ENCODE measurements around the gene CLIC5. TPM values are rescaled to one million over a fixed set of nuclear protein-coding genes. Genes with fewer than 3 reads are reported as not detected.
"Not testable (repeated sequence)": the region's sequence is repeated elsewhere in the genome, so short reads cannot be mapped to it uniquely, and the experiment has no call there.

CLIC5 gene
- total RNA-seq, 1 donor from 2014 or later: 0.07 TPM

- DNase-seq (ENCODE audit: low read depth, low spot score): no peak
Observed at GRCh38 chr6:45928721-45929305, 86.8 kb downstream of the CLIC5 start.

DNA sequence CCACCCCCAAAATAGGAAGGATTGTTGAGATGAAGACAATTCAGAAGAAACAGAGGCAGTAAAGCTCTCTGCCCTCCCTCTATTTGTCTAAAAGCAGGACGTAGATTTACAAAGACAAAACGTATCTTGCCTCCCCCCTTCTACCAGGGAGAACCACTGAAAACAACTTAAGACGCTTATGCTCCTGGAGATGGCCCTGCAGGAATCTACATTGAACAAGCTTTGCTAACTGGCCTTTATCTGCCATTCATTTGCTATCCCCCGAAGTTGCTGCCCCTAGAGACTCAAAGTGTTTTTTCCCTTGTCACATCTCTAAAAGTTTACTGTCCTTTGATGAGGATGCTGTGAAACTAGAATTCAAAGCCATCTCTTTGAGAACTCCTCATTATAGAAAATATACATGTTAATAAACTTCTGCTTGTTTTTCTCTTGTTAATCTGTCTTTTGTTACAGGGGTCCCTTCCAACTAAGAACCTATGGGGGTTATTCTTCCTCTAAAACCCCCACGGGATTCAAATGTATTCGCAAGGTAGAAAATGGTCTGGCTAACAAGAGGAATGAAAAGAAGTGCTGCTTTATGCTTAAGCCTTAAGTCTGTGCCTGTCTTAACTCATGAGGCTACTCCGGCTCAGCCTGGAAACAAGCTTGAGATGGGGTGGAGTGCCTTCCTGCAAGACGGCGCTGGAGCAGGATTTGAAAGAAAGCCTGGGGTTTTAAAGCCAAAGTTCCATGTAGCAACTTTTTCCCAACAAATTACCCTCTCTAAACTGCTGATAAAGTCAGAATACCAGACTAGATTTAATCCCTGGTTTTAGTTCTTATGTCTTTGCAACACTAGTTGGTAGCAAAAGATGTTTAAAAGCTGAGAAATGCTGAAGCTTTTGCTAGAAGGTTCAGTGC is 88.0 kb downstream of the CLIC5 start:
- no peak for DNase-seq (ENCODE audit: low read depth, low spot score)

DNA sequence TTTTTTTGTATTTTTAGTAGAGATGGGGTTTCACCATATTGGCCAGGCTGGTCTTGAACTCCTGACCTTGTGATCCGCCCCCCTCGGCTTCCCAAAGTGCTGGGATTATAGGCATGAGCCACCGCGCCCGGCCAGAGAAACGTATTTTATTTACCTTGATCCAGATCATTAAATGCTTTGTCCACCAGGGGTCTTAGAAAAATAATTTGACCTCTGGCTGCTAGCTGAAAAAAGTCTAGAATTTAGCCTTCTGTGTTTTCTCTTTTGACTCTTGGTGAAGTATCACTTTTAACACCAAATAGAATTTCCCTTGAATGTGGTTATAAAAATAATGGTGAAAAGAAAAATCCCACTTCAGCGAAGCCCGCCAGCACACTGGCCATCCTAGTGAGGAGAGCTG is 89.2 kb downstream of the CLIC5 start:
- DNase-seq (ENCODE audit: low read depth, low spot score): not testable (repeated sequence)

DNA sequence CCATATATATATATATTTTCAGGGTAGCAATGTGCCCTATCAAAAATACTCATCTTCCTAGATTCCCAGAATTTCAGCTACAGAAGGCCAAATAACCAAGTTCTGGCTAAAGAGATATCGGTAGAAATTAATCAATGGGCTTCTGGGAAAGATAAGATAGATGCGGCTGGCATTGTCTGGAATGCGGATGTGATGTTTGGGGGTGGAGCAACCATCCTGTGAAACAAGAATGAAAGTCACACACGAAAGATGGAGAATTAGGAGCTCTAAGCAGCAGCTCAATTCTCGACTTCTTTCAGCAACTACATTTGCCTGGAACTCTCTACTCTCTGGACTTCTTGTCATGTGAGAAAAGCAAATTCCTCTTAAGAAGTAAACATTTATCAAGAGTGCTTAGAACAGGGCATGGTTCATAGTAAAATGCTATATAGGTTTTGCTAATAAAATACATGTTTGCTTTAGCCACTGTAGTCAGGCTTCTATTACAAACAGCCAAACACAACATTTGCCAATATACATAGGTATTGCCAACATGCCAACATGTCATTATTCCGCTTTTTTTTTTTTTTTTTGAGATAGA is 90.8 kb downstream of the CLIC5 start:
- no peak for DNase-seq (ENCODE audit: low read depth, low spot score)

- no peak for DNase-seq (ENCODE audit: low read depth, low spot score)
Observed at GRCh38 chr6:45923831-45924391, 91.7 kb downstream of the CLIC5 start.

DNA sequence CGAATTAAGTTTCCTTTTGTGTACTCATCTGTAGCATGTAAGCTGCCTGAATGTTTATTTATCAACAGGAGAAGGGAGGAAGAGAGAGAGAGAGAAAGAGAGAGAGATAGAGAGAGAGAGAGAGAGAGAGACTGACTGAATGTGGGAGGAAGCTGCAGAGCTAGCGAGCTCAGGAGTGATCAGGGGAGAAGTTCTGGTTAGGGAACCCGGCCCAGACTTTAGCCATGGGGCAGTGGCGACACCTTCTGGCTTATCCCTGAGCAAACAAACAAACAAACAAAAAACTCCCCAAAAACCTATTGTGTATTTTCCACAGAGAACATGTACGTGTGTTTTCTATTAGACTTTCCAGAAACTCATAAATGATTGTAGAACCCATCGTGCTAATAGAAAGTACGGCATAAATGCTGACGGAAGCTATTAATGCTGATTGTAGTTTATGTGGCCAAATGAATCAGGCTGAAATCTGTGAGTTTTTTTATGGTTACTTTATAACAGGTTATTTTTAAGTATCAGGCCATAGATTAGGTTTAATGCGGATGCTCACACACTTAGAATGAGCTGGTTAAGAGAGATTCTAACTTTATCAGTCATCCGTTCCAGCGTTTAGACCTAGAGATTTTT is 92.8 kb downstream of the CLIC5 start:
- no peak for DNase-seq (ENCODE audit: low read depth, low spot score)

GRCh38 chr6:45921691-45922281 is 93.9 kb downstream of the CLIC5 start:
- no peak for DNase-seq (ENCODE audit: low read depth, low spot score)

DNA sequence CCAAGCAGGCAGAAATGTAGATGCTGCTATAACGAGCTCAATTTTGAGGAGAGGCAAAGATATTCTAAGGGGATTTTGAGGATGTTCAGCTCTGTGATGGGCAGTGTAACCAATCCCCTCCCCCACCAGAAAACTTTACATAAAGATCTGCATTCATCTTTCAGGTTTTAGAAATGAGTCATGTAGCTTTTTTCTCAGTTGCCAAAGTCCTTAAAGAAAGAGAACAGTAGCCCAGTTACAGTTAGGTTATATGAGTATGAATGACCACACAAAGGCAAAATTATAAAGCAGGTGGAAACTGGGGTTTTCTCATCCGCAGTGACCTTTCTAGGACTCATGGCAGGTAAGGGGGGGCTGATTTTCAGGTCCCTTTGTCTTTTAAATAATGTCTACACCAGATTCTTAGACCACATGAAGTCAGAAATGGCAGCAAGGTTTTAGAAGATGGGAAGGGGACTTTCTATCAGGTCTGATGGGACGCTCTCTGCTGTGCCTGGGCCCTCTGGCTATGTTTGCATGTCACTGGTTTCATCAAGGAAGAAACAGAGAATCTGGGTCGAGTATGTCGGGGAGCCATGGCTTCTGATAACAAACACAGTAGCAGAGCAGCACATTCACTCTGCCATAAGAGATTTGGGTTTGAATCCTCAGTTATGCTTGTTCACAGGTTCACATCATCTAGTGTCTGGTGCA is 94.7 kb downstream of the CLIC5 start:
- DNase-seq (ENCODE audit: low read depth, low spot score): no peak

- DNase-seq (ENCODE audit: low read depth, low spot score): no peak
Observed at GRCh38 chr6:45917439-45917838, 98.2 kb downstream of the CLIC5 start.

DNA sequence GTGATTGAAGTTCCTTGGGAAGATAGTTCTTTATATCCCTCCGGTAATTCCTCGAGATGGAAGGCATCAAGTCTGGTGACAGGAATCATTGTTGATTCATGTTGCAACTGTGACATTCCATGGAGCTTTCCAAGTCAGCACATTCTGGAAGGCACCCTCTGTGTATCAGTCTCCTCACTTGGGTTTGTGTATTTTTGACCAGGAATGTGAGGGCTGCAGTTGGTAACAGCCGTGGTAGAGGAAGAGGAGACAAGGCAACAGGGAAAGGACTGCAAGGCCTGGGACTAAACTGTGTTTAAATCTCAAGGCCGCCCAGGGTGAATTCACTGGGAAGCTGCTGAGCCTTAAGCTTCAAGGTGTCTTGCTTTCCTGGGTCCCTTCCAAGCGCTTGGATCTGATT is 99.0 kb downstream of the CLIC5 start:
- no peak for DNase-seq (ENCODE audit: low read depth, low spot score)

DNA sequence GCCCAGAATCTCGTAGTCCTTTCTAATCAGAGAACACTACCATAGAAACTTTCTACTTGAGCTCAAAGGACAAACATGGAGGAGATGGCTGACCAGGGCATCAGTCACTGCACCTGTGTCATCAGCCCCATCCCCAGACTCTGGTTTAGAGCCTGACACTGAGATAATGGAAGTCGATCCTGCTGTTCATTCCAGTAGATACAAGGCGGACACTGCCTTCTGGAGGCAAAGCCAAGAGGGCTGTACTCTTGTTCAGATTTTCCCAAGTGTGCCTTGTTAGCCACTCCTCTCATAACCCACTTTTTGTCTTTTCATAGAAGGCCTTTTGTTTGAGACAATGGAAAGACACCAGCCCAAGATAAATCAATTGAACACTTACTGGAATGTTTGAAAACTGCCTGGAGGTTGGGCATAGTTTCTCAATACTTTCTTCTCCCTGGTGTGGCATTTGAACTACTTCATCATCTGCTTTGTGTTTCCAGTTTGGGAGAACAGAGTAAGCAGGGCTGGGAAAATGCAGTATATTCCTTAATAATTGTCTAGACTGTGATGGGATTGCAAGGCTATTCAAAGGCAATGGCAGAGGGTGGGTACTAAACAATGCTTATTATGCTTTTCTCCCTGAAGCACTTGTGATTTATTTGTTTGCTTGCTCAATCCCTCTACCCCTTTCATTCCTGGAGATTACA is 99.7 kb downstream of the CLIC5 start:
- no peak for DNase-seq (ENCODE audit: low read depth, low spot score)

- no peak for DNase-seq (ENCODE audit: low read depth, low spot score)
Observed at GRCh38 chr6:45911691-45912090, 104.0 kb downstream of the CLIC5 start.

- no peak for DNase-seq (ENCODE audit: low read depth, low spot score)
Observed at GRCh38 chr6:45903959-45904358, 111.7 kb downstream of the CLIC5 start.

DNA sequence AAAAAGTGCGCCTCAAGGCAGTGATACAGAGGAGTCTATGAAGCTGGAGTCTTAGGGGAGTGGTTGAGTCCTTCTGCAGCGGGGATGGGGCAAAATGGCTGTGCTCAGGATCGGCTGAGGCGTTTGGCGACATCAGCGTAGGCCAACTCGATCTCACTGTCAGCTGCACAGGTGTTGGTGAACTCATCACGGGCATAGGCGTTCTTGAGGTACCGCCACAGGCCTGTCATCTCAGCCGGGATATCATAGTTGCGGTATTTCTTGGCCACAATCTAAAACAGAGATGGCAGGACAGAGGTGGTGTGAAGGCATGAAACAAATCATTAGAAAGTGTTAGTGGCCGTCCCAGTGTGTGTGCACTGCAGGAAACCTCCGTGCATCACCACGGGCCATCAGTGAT is 112.7 kb downstream of the CLIC5 start:
- no peak for DNase-seq (ENCODE audit: low read depth, low spot score)

DNA sequence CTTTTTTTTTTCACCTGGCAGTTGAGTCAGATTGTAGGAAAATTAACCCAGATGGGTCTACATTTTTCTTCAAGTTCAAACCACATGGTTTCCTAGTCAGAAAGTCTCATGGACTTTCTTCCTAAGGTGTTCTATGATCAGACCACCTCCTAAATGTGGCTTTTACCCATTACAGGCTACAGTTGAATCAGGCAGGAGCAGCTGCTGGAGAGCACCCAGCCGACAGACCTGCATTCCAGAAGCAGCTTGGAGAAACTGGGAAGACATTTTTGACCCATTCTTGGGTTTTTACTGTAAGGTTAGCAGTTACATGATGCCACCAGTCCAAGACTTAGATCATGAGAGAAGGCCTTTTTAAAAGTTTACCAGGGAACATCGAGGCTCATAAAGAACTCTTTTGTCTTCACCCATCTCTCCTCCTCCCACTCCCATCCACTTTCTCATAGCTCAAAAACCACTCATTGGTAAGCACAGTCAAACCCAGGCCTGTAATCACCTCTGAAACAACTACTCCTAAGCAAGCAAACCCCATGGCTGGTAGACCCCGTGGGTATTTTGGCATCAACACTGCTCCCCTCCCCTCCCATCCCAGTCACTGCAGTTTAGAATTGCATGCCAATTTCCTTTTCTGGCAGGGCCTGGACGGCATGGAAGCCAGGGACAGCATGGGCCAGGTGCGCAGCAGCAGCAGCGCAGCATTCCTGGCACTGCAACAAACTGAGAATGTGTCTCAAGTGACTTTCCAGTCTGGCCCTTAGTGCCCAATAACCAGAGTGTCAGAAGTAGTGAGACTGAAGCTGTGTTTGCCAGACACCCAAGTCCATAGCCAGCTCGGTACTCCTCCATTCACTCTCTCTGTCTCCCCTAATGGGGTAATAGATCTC is 113.7 kb downstream of the CLIC5 start:
- no peak for DNase-seq (ENCODE audit: low read depth, low spot score)

DNA sequence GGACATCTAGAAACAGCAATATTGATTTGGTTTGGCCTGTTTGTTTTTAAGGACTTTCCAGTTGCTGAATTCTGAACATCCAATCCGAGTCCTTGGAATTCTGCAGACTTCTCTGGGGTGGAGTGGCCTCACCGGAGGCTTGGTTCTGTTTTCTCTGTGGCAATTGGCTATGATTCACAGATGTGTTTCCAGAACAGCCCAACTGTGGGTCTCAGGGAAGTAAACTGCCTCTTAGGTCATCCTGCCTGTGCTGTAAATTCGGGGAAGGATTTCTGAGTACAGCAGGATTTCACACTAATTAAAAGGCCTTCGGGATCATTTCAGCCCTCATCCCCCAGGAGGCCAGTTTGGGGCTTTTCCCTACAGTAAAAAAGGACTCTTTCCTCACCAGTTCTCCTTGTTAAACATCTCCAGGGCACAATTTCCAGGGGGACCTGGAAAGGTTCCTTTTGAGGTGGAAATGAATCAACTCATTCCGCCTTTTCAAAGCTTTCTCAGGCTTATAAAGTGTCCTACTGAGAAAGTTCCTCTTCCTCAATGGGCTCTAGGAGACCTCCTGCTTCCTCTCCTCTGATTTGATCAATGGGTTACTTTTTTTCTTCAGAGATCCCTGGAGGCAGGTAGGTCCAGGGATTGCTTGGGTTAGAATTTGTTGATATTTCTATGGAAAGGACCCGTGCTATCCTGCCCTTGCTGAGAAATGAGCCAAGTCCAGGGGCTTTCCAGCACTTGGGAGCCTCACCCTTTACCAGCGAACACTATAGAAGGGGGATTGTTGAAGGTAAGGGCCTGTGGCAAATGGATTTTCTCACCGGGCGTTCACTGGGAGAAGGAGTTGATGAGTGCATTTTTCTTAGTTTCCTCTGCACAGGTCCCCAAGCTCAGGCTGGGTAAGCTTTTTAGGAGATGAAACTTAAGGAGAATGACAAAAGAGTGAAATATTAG is 114.6 kb downstream of the CLIC5 start:
- no peak for DNase-seq (ENCODE audit: low read depth, low spot score)

DNA sequence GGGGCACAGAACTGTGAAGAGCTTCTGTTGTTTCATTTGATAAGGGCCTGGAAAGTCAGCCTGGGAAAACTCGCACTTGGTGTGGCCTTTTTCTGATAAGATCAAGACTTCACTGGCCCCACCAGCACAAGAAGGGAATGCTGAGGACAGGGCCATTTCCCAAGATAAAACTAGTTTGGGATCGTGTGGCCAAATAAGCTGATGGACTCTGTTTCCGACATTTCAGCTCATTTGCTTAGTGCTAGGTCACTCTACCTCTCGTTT is 116.0 kb downstream of the CLIC5 start:
- no peak for DNase-seq (ENCODE audit: low read depth, low spot score)

DNA sequence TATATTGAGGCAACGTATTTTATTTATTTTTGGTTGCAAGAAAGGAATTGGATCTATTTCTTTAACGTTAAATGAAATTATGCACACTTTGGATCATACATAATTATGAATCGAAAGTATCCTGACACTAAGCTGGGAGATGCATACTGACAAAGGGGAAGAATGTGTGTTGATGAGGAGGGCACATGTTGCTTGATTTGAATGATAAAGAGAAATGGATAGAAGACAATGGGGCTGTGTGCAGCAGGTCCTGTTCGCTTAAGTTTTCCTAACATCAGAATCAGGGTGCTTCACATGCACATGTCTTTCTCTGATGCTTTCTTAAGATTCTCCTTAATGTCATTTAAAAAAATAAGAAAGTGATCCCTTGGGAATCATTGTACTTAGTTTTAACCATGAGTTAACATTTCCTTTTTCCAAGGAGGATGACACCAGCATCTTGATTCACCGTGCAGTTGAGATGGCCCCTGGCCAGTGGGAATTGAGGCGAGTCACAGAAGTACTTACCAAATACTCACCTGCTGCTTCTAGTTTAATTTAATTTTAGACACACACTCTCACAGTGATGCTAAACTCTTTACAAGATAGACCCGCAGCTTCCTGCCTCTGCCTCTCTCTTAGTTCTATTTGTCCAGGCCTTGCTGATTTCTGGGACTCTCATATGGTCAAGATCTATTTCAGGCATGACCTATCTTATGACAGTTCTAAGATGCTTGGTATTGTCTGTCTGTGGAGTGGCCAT is 116.5 kb downstream of the CLIC5 start:
- no peak for DNase-seq (ENCODE audit: low read depth, low spot score)
